Urinary bladder (tissue), 4 donors: ENCODE results near the gene SEM1. TPM values are rescaled to one million over a fixed set of nuclear protein-coding genes. Genes with fewer than 3 reads are reported as not detected.

ENCODE experiments used
- DNase-seq: peaks from one replicate; pipeline ENCODE4 v3.0.0-alpha.2; 2015; ENCODE audit errors: extremely low spot score
- H3K27ac ChIP-seq: one replicate; pipeline ENCODE4 v1.5.1; 2013; ENCODE audit warnings: low read depth, mild to moderate bottlenecking, moderate library complexity
- H3K36me3 ChIP-seq: one replicate; pipeline ENCODE4 v1.6.1; 2013; ENCODE audit warnings: mild to moderate bottlenecking, moderate library complexity; ENCODE audit not compliant: insufficient read depth
- H3K4me1 ChIP-seq: one replicate; pipeline ENCODE4 v1.6.1; 2013; ENCODE audit warnings: mild to moderate bottlenecking, moderate library complexity; ENCODE audit not compliant: insufficient read depth
- H3K4me3 ChIP-seq: one replicate; pipeline ENCODE4 v1.5.1; 2013; ENCODE audit warnings: low read depth, low read length
- WGBS: extraction: QIAGEN DNeasy Blood & Tissue Kit; methylation state at CpG from one replicate; pipeline ENCODE4 v1.1.7; 2013; 5-methylcytosine and 5-hydroxymethylcytosine counted together
- polyA plus RNA-seq: library from polyadenylated mRNA; stranded (reverse); fragments of 200-250 nt; gene quantifications from one replicate; pipeline ENCODE4 v1.2.3, GENCODE V29; 2013
- total RNA-seq: library from RNA; depleted of rRNA; stranded (reverse); fragments of >200 nt; gene quantifications from one replicate; pipeline ENCODE4 v1.2.3, GENCODE V29; 2014
- donor health status: healthy with polysubstance abuse.
- donor health status: healthy.

SEM1 gene
- total and polyA plus RNA-seq, 2 donors, result 52.2 to 69.6 TPM

GRCh38 chr7:96640054-96640453, 69.6 kb downstream of the SEM1 start:
- no peak for DNase-seq
- Histone ChIP-seq H3K27ac (no peak overlapping the region), H3K4me3 (no peak overlapping the region), H3K36me3 (no peaks in the 10 kb centered on the region), H3K4me1 (no peaks in the 10 kb centered on the region)
- WGBS, result 70% methylated on average over 2 of the region's 2 CpGs
